BLaER1 treated with 17β-estradiol and CSF1 and Interleukin-3, amounts not matched to agents 10 nM and 100 nM (cell line): ENCODE measurements around the gene ZBTB7C.

Source experiments
- H3K27ac ChIP-seq, 11 experiments: shearing (Covaris generic); formaldehyde crosslinking; 2 replicates each; pipeline ENCODE4 v1.8.1; 2022
- H3K27me3 ChIP-seq, 11 experiments: shearing (Covaris generic); formaldehyde crosslinking; 2 replicates each; pipeline ENCODE4 v1.8.1; 2022
- H3K36me3 ChIP-seq, 11 experiments: shearing (Covaris generic); formaldehyde crosslinking; 2 replicates each; pipeline ENCODE4 v1.8.1; 2022
- H3K4me1 ChIP-seq, 10 experiments: shearing (Covaris generic); formaldehyde crosslinking; 2 replicates each; pipeline ENCODE4 v1.8.1; 2022
- H3K4me2 ChIP-seq, 11 experiments: shearing (Covaris generic); formaldehyde crosslinking; 2 replicates each; pipeline ENCODE4 v1.8.1; 2022
- H3K4me3 ChIP-seq, 10 experiments: shearing (Covaris generic); formaldehyde crosslinking; 2 replicates each; pipeline ENCODE4 v1.8.1; 2022
- H3K9ac ChIP-seq, 11 experiments: shearing (Covaris generic); formaldehyde crosslinking; 2 replicates each; pipeline ENCODE4 v1.8.1; 2022
- H3K9me3 ChIP-seq, 11 experiments: shearing (Covaris generic); formaldehyde crosslinking; replicated peaks in 1 of 11; 2 replicates each; pipeline ENCODE4 v1.8.1; 2022
- H4K20me1 ChIP-seq, 11 experiments: shearing (Covaris generic); formaldehyde crosslinking; 2 replicates each; pipeline ENCODE4 v1.8.1; 2022
- Cebpa-rat ChIP-seq, 11 experiments: shearing (Covaris generic); IDR thresholded peaks; 2 replicates each; pipeline ENCODE4 v1.8.1; 2022

ZBTB7C gene

GRCh38 chr18:48098007-48098406 lies 311.2 kb downstream of the ZBTB7C start:
- Histone ChIP-seq H3K4me1 (peaks cover 0 to 10% (median 6%) of the 10 kb centered on the region in 10 experiments; a peak in 10 of 20 replicates), H3K27me3 (no peaks in the 10 kb centered on the region), H3K4me3 (no peak overlapping the region), H4K20me1 (no peaks in the 10 kb centered on the region), H3K36me3 (no peaks in the 10 kb centered on the region), H3K9me3 (no peaks in the 10 kb centered on the region), H3K4me2 (no peak overlapping the region), H3K9ac (no peak overlapping the region), H3K27ac (no peak overlapping the region)
- TF ChIP-seq Cebpa-rat (IDR thresholded peaks at IDR 0.05) = no peak

GRCh38 chr18:48095726-48096125 lies 313.5 kb downstream of the ZBTB7C start:
- no peak for TF ChIP-seq Cebpa-rat (IDR thresholded peaks at IDR 0.05)
- Histone ChIP-seq H3K4me1 (peaks cover 0 to 2% (median 2%) of the 10 kb centered on the region in 10 experiments; a peak in 8 of 20 replicates), H4K20me1 (no peaks in the 10 kb centered on the region), H3K27me3 (no peaks in the 10 kb centered on the region), H3K9ac (no peak overlapping the region), H3K9me3 (no peaks in the 10 kb centered on the region), H3K27ac (no peak overlapping the region), H3K4me2 (no peak overlapping the region), H3K36me3 (no peaks in the 10 kb centered on the region), H3K4me3 (no peak overlapping the region)

GRCh38 chr18:48093104-48093503 lies 316.1 kb downstream of the ZBTB7C start:
- H3K9me3 ChIP-seq = no peaks in the 10 kb centered on the region
- no peak overlapping the region for H3K4me2 ChIP-seq
- H4K20me1 ChIP-seq = no peaks in the 10 kb centered on the region; a peak in 1 of 22 replicates
- peaks cover 0 to 5% (median 0%) of the 10 kb centered on the region in 10 experiments; a peak in 1 of 20 replicates for H3K4me1 ChIP-seq
- H3K36me3 ChIP-seq = no peaks in the 10 kb centered on the region
- no peaks in the 10 kb centered on the region for H3K27me3 ChIP-seq
- H3K4me3 ChIP-seq = no peak overlapping the region
- no peak overlapping the region for H3K9ac ChIP-seq
- H3K27ac ChIP-seq = no peak overlapping the region
- no peak for TF ChIP-seq Cebpa-rat (IDR thresholded peaks at IDR 0.05)

GRCh38 chr18:48091869-48092497 lies 317.2 kb downstream of the ZBTB7C start:
- H3K27ac ChIP-seq = no peak overlapping the region

GRCh38 chr18:48090702-48091101 lies 318.5 kb downstream of the ZBTB7C start:
- H3K9me3 ChIP-seq = no peaks in the 10 kb centered on the region
- TF ChIP-seq Cebpa-rat (IDR thresholded peaks at IDR 0.05) = no peak
- H3K4me3 ChIP-seq = no peak overlapping the region
- no peaks in the 10 kb centered on the region; a peak in 1 of 22 replicates for H4K20me1 ChIP-seq
- H3K9ac ChIP-seq = no peak overlapping the region
- no peak overlapping the region for H3K4me2 ChIP-seq
- no peaks in the 10 kb centered on the region for H3K27me3 ChIP-seq
- no peak overlapping the region for H3K27ac ChIP-seq
- peaks cover 0 to 5% (median 0%) of the 10 kb centered on the region in 10 experiments; a peak in 1 of 20 replicates for H3K4me1 ChIP-seq
- no peaks in the 10 kb centered on the region for H3K36me3 ChIP-seq

More at GRCh38 chr18:48091869-48092497, 317.2 kb downstream of the ZBTB7C start:
- Histone ChIP-seq H3K4me2 (no peak overlapping the region), H3K9me3 (no peaks in the 10 kb centered on the region), H3K9ac (no peak overlapping the region), H3K4me3 (no peak overlapping the region), H3K4me1 (peaks cover 0 to 5% (median 0%) of the 10 kb centered on the region in 10 experiments; a peak in 1 of 20 replicates), H3K27me3 (no peaks in the 10 kb centered on the region), H4K20me1 (no peaks in the 10 kb centered on the region; a peak in 1 of 22 replicates), H3K36me3 (no peaks in the 10 kb centered on the region)
- no peak for TF ChIP-seq Cebpa-rat (IDR thresholded peaks at IDR 0.05)

GRCh38 chr18:48090021-48090420 lies 319.2 kb downstream of the ZBTB7C start:
- Histone ChIP-seq H3K4me1 (peaks cover 0 to 5% (median 0%) of the 10 kb centered on the region in 10 experiments; a peak in 1 of 20 replicates), H3K9me3 (no peaks in the 10 kb centered on the region), H3K9ac (no peak overlapping the region), H3K36me3 (no peaks in the 10 kb centered on the region), H3K27ac (no peak overlapping the region), H3K4me3 (no peak overlapping the region), H3K27me3 (no peaks in the 10 kb centered on the region), H3K4me2 (no peak overlapping the region), H4K20me1 (no peaks in the 10 kb centered on the region; a peak in 1 of 22 replicates)
- TF ChIP-seq Cebpa-rat (IDR thresholded peaks at IDR 0.05) = no peak

- Histone ChIP-seq H3K4me3 (no peak overlapping the region), H3K4me1 (peaks cover 0 to 5% (median under 1%) of the 10 kb centered on the region in 10 experiments; a peak in 6 of 20 replicates), H3K27me3 (no peaks in the 10 kb centered on the region), H3K27ac (no peak overlapping the region), H3K4me2 (no peak overlapping the region), H4K20me1 (no peaks in the 10 kb centered on the region; a peak in 1 of 22 replicates), H3K36me3 (no peaks in the 10 kb centered on the region), H3K9me3 (no peaks in the 10 kb centered on the region), H3K9ac (no peak overlapping the region)
- no peak for TF ChIP-seq Cebpa-rat (IDR thresholded peaks at IDR 0.05)
Measured at GRCh38 chr18:48085781-48086487, 323.2 kb downstream of the ZBTB7C start.

- H3K9ac ChIP-seq = no peak overlapping the region
- H4K20me1 ChIP-seq = no peaks in the 10 kb centered on the region; a peak in 1 of 22 replicates
- H3K36me3 ChIP-seq = no peaks in the 10 kb centered on the region
- no peak overlapping the region for H3K4me3 ChIP-seq
- no peak overlapping the region for H3K4me2 ChIP-seq
- no peaks in the 10 kb centered on the region for H3K9me3 ChIP-seq
- H3K27ac ChIP-seq = no peak overlapping the region
- H3K4me1 ChIP-seq = peaks cover 0 to 13% (median 7%) of the 10 kb centered on the region in 10 experiments; a peak in 11 of 20 replicates
- TF ChIP-seq Cebpa-rat (IDR thresholded peaks at IDR 0.05) = no peak
- H3K27me3 ChIP-seq = no peaks in the 10 kb centered on the region
Measured at GRCh38 chr18:48084858-48085257, 324.3 kb downstream of the ZBTB7C start.

GRCh38 chr18:48084041-48084757 lies 325.0 kb downstream of the ZBTB7C start:
- Histone ChIP-seq H3K4me1 (peaks cover 0 to 16% (median 7%) of the 10 kb centered on the region in 10 experiments; a peak in 11 of 20 replicates), H4K20me1 (no peaks in the 10 kb centered on the region; a peak in 1 of 22 replicates), H3K27ac (no peak overlapping the region), H3K9me3 (no peaks in the 10 kb centered on the region), H3K27me3 (no peaks in the 10 kb centered on the region), H3K4me3 (no peak overlapping the region), H3K9ac (no peak overlapping the region), H3K36me3 (no peaks in the 10 kb centered on the region), H3K4me2 (no peak overlapping the region)
- no peak for TF ChIP-seq Cebpa-rat (IDR thresholded peaks at IDR 0.05)
